AML-193 (cell line): ENCODE measurements around the gene CLEC14A.

Experiments used
- DNase-seq, 2 experiments: peaks; one replicate each; lab custom pipeline; 2025; lab: John Stamatoyannopoulos, UW

The CLEC14A gene

GRCh38 chr14:38248321-38249028, 7.4 kb downstream of the CLEC14A start:
- DNase-seq, result no peak

GRCh38 chr14:38243696-38244240, 12.1 kb downstream of the CLEC14A start:
- no peak for DNase-seq

GRCh38 chr14:38238878-38239277, 17.0 kb downstream of the CLEC14A start:
- no peak for DNase-seq

GRCh38 chr14:38238332-38238731, 17.6 kb downstream of the CLEC14A start:
- no peak for DNase-seq

- no peak for DNase-seq
Observed at GRCh38 chr14:38233218-38233617, 22.7 kb downstream of the CLEC14A start.

- DNase-seq, result no peak
Observed at GRCh38 chr14:38226366-38226765, 29.5 kb downstream of the CLEC14A start.

- DNase-seq, result no peak
Observed at GRCh38 chr14:38225946-38226345, 29.9 kb downstream of the CLEC14A start.

GRCh38 chr14:38224338-38224737, 31.6 kb downstream of the CLEC14A start:
- no peak for DNase-seq

GRCh38 chr14:38221077-38221476, 34.8 kb downstream of the CLEC14A start:
- DNase-seq, result no peak

- DNase-seq, result no peak
Observed at GRCh38 chr14:38217553-38217952, 38.3 kb downstream of the CLEC14A start.

GRCh38 chr14:38213001-38213400, 42.9 kb downstream of the CLEC14A start:
- no peak for DNase-seq

- DNase-seq, result no peak
Observed at GRCh38 chr14:38212111-38212510, 43.8 kb downstream of the CLEC14A start.

- no peak for DNase-seq
Observed at GRCh38 chr14:38211255-38211735, 44.6 kb downstream of the CLEC14A start.

- DNase-seq, result no peak
Observed at GRCh38 chr14:38210587-38211216, 45.2 kb downstream of the CLEC14A start.

- no peak for DNase-seq
Observed at GRCh38 chr14:38209572-38210557, 46.0 kb downstream of the CLEC14A start.

GRCh38 chr14:38208618-38209562, 47.0 kb downstream of the CLEC14A start:
- DNase-seq, result no peak

GRCh38 chr14:38207736-38208617, 47.9 kb downstream of the CLEC14A start, which contains the start of gene SSTR1:
Gene SSTR1, plus strand, starts transcription at chr14:38207904. Its CDS starts 1,486 bp downstream, at chr14:38209390.
- no peak for DNase-seq

GRCh38 chr14:38207377-38207735, 48.5 kb downstream of the CLEC14A start:
- DNase-seq, result no peak

- DNase-seq, result no peak
Observed at GRCh38 chr14:38206689-38207376, 49.1 kb downstream of the CLEC14A start.
